Progenitor cell of endocrine pancreas (in vitro differentiated cells): ENCODE results near the gene GAMT. TPM values are rescaled to one million over a fixed set of nuclear protein-coding genes. Genes with fewer than 3 reads are reported as not detected.

Source experiments
- DNase-seq: peaks from one replicate; pipeline ENCODE4 v3.0.0; 2021; ENCODE audit warnings: low spot score; ENCODE audit not compliant: unreplicated experiment
- H3K27ac Mint-ChIP-seq: 2 replicates; pipeline ENCODE4 v1.8.0; 2021; ENCODE audit warnings: mild to moderate bottlenecking, moderate library complexity, mixed read lengths
- H3K27me3 Mint-ChIP-seq: 2 replicates; pipeline ENCODE4 v1.8.0; 2021; ENCODE audit warnings: mixed read lengths
- H3K36me3 Mint-ChIP-seq: 2 replicates; pipeline ENCODE4 v1.8.0; 2022; ENCODE audit warnings: mixed read lengths; ENCODE audit not compliant: insufficient read depth
- H3K4me1 Mint-ChIP-seq: 2 replicates; pipeline ENCODE4 v1.8.0; 2021; ENCODE audit warnings: low read depth, mixed read lengths
- H3K4me3 Mint-ChIP-seq: 2 replicates; pipeline ENCODE4 v1.8.0; 2021; ENCODE audit warnings: low read depth, mild to moderate bottlenecking, moderate library complexity, mixed read lengths
- H3K9me3 Mint-ChIP-seq: 2 replicates; pipeline ENCODE4 v1.8.0; 2021; ENCODE audit warnings: low read depth, mixed read lengths
- CTCF ChIP-seq: fragments of 200-600 bp; sonication (generic); IDR thresholded peaks from one replicate; pipeline ENCODE4 v1.5.0; 2021; ENCODE audit warnings: antibody characterized with exemption, mild to moderate bottlenecking; ENCODE audit not compliant: unreplicated experiment
- total RNA-seq: library from RNA; stranded (reverse); gene quantifications from 2 replicates; pipeline ENCODE4 v1.2.1, GENCODE V29; 2021

GAMT gene
- total RNA-seq, 1 donor from 2014 or later: 47.0 TPM

GRCh38 chr19:1384085-1384462, 17.3 kb downstream of the GAMT start:
- peaks cover 8% of the 10 kb centered on the region for H3K4me1 Mint-ChIP-seq
- peak overlapping the region; percentile 82 for H3K4me3 Mint-ChIP-seq
- H3K27ac Mint-ChIP-seq: peak overlapping the region; percentile 57
- no peak for DNase-seq
- no peaks in the 10 kb centered on the region for H3K9me3 Mint-ChIP-seq
- H3K36me3 Mint-ChIP-seq: peaks cover 5% of the 10 kb centered on the region
- H3K27me3 Mint-ChIP-seq: no peaks in the 10 kb centered on the region
- TF ChIP-seq CTCF: no peak

- no peaks in the 10 kb centered on the region for H3K27me3 Mint-ChIP-seq
- H3K9me3 Mint-ChIP-seq: no peaks in the 10 kb centered on the region
- DNase-seq: peak; percentile 95
- peak within 1 kb of the TSS; percentile 82 for H3K4me3 Mint-ChIP-seq
- TF ChIP-seq CTCF: no peak
- peaks cover 8% of the 10 kb centered on the region for H3K4me1 Mint-ChIP-seq
- peak within 1 kb of the TSS; percentile 100 for H3K27ac Mint-ChIP-seq
- peaks cover 2% of the 10 kb centered on the region for H3K36me3 Mint-ChIP-seq
Measured at GRCh38 chr19:1383312-1384084, 17.8 kb downstream of the GAMT start, which contains the start of gene NDUFS7. Gene NDUFS7, plus strand, starts transcription at chr19:1383907. Its CDS starts 20 bp downstream, at chr19:1383927.

GRCh38 chr19:1383017-1383311, 18.4 kb downstream of the GAMT start:
- Mint-ChIP-seq H3K27me3 (no peaks in the 10 kb centered on the region), H3K27ac (peak overlapping the region; percentile 100), H3K36me3 (peaks cover 2% of the 10 kb centered on the region), H3K9me3 (no peaks in the 10 kb centered on the region), H3K4me1 (peaks cover 8% of the 10 kb centered on the region), H3K4me3 (peak overlapping the region; percentile 82)
- TF ChIP-seq CTCF: no peak
- no peak for DNase-seq

- no peak overlapping the region for H3K27ac Mint-ChIP-seq
- H3K4me3 Mint-ChIP-seq: no peak overlapping the region
- TF ChIP-seq CTCF: no peak
- no peaks in the 10 kb centered on the region for H3K27me3 Mint-ChIP-seq
- peaks cover 8% of the 10 kb centered on the region for H3K4me1 Mint-ChIP-seq
- peaks cover 2% of the 10 kb centered on the region for H3K36me3 Mint-ChIP-seq
- H3K9me3 Mint-ChIP-seq: no peaks in the 10 kb centered on the region
- DNase-seq: no peak
Measured at GRCh38 chr19:1382250-1382649, 19.1 kb downstream of the GAMT start.

- TF ChIP-seq CTCF: no peak
- no peaks in the 10 kb centered on the region for H3K27me3 Mint-ChIP-seq
- peaks cover 8% of the 10 kb centered on the region for H3K4me1 Mint-ChIP-seq
- no peak overlapping the region for H3K4me3 Mint-ChIP-seq
- peak overlapping the region; percentile 67 for H3K27ac Mint-ChIP-seq
- DNase-seq: no peak
- no peaks in the 10 kb centered on the region for H3K9me3 Mint-ChIP-seq
- H3K36me3 Mint-ChIP-seq: peaks cover 8% of the 10 kb centered on the region
Measured at GRCh38 chr19:1379961-1380489, 21.3 kb downstream of the GAMT start.
